Adipocyte (in vitro differentiated cells): Measurements from ENCODE around the gene PEPD.
A peak's percentile ranks its signal among the peaks of the same experiment; 100 is the strongest.
"Not testable (repeated sequence)": the region's sequence is repeated elsewhere in the genome, so short reads cannot be mapped to it uniquely, and the experiment has no call there.

ENCODE experiments used
- DNase-seq: peaks from one replicate; pipeline ENCODE4 v3.0.0-alpha.2; 2015; ENCODE audit warnings: low read depth
- H3K27me3 ChIP-seq: replicated peaks from 2 replicates; pipeline ENCODE4 v1.7.0; 2013; ENCODE audit warnings: mild to moderate bottlenecking, low read length, moderate library complexity; ENCODE audit not compliant: control insufficient read depth, insufficient read depth
- H3K36me3 ChIP-seq: 2 replicates; pipeline ENCODE4 v1.7.0; 2013; ENCODE audit warnings: low read length, mild to moderate bottlenecking, moderate library complexity; ENCODE audit not compliant: control insufficient read depth, insufficient read depth, severe bottlenecking
- H3K4me1 ChIP-seq: 2 replicates; pipeline ENCODE4 v1.7.0; 2013; ENCODE audit warnings: mild to moderate bottlenecking, low read length, moderate library complexity; ENCODE audit not compliant: control insufficient read depth, insufficient read depth
- H3K4me3 ChIP-seq: 2 replicates; pipeline ENCODE4 v1.7.0; 2013; ENCODE audit warnings: mild to moderate bottlenecking, low read length, moderate library complexity
- H3K9ac ChIP-seq: 2 replicates; pipeline ENCODE4 v1.7.0; 2013; ENCODE audit warnings: mild to moderate bottlenecking, low read length, moderate library complexity
- H3K9me3 ChIP-seq: 2 replicates; pipeline ENCODE4 v1.7.0; 2013; ENCODE audit warnings: mild to moderate bottlenecking, low read length, moderate library complexity; ENCODE audit not compliant: control insufficient read depth

The PEPD gene

DNA sequence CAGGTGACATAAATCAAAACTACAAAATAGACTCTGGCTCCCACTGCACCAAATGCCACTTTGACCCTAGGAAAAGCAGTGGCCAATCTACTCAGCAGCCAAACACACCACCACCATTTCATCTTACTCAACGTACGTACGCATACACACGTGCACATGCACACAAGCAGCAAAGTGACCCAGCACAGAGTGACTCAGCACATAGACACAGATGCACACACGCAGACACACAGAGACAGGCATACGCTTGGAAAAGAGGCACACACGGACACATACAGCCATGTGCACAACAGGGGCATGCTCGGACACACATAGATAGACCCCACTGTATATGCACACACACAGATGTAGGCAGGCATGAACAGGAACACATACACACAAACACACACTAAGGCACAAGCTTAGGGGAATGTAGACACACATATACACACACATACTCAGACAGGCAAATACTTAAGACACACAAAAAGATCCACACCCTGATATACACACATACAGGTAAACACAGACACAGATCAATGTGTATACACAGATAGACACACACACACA is 37.3 kb downstream of the PEPD start:
- Histone ChIP-seq H3K36me3 (peaks cover 9% of the 10 kb centered on the region), H3K4me1 (no peaks in the 10 kb centered on the region), H3K27me3 (no peaks in the 10 kb centered on the region), H3K4me3 (no peak overlapping the region), H3K9ac (no peak overlapping the region), H3K9me3 (peaks cover 15% of the 10 kb centered on the region)
- DNase-seq: no peak

- no peak for DNase-seq
Measured at GRCh38 chr19:33482476-33482875, 39.1 kb downstream of the PEPD start.

DNA sequence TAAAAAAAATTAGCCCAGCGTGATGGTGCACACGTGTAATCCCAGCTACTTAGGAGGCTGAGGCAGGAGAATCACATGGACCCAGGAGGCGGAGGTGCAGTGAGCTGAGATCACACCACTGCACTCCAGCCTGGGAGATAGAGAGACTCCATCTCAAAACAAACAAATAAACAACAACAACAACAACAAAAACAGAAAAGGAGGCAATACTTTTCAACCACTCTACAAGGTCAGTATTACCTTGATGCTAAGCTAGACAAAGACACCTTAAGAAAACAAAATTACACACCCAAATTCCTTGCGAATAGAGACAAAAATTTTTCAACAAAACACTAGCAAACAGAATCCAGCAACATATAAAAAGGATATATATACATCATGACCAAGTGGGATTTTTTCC is 39.7 kb downstream of the PEPD start:
- Histone ChIP-seq H3K9ac (no peak overlapping the region), H3K36me3 (peaks cover 23% of the 10 kb centered on the region), H3K27me3 (no peaks in the 10 kb centered on the region), H3K9me3 (peaks cover 25% of the 10 kb centered on the region), H3K4me1 (no peaks in the 10 kb centered on the region), H3K4me3 (no peak overlapping the region)
- DNase-seq: no peak

More at GRCh38 chr19:33482476-33482875, 39.1 kb downstream of the PEPD start:
- Histone ChIP-seq H3K36me3 (peaks cover 17% of the 10 kb centered on the region), H3K4me3 (no peak overlapping the region), H3K4me1 (no peaks in the 10 kb centered on the region), H3K27me3 (no peaks in the 10 kb centered on the region), H3K9me3 (peaks cover 25% of the 10 kb centered on the region), H3K9ac (no peak overlapping the region)

- not testable (repeated sequence) for H3K4me3 ChIP-seq, H3K9ac ChIP-seq, DNase-seq, H3K4me1 ChIP-seq, H3K27me3 ChIP-seq
- Histone ChIP-seq H3K9me3 (peaks cover 25% of the 10 kb centered on the region), H3K36me3 (peaks cover 38% of the 10 kb centered on the region)
Measured at GRCh38 chr19:33479570-33479969, 42.0 kb downstream of the PEPD start.

DNA sequence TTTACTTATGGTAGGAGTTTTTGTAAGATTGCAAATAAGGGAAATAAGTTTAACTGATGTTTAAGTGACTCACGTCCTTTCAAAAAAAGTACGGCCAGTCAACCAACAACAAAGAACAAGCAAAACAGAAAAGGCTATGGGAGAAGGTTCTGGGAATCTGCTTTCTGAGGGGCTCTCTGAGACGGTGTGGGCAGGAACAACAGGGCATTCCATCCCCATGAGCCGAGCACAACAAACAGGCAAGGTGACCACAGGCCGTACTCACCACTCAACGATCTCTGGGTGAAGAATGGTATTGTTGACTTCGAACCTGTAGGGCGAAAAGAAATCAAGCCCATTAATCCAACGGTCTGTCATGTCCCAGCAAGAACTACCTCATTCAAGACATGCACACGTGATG is 43.8 kb downstream of the PEPD start:
- Histone ChIP-seq H3K4me1 (no peaks in the 10 kb centered on the region), H3K27me3 (no peaks in the 10 kb centered on the region), H3K9me3 (peaks cover 19% of the 10 kb centered on the region), H3K9ac (no peak overlapping the region), H3K4me3 (no peak overlapping the region), H3K36me3 (peaks cover 38% of the 10 kb centered on the region)
- DNase-seq: no peak

GRCh38 chr19:33476151-33476707 is 45.4 kb downstream of the PEPD start:
- H3K27me3 ChIP-seq: no peaks in the 10 kb centered on the region
- no peak overlapping the region for H3K4me3 ChIP-seq
- no peak for DNase-seq
- peaks cover 14% of the 10 kb centered on the region for H3K9me3 ChIP-seq
- no peaks in the 10 kb centered on the region for H3K4me1 ChIP-seq
- peaks cover 38% of the 10 kb centered on the region for H3K36me3 ChIP-seq
- H3K9ac ChIP-seq: no peak overlapping the region

DNA sequence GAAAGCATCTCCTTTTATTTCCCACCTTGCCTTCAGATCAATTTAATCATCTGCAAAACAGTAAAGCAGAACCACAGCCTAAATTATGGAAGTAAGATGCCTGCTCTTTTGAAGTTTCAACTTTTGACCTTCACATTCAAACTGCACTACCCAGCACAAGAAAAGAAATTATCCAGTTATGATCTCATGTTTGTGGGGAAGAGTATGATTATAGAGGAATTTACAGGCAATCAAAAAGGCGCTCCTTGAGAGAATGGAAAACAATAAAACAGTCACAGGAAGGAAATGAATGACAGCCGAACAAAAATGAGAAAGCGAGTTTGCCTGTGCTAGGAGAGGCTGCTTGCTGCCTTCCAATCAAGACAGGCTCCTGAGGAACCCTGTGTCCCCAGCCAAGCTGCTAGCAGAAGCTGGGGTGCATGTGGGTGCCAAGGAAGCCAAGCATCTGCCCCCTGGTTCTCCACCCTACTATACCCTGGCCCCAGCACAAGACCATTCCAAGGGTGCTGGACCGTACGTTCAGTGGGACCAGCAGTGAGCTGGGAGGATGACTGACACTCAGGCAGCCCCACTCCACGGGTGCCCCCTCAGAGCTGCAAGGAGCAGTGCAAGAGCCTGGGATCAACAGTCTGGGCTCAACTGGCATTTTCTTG is 47.8 kb downstream of the PEPD start:
- peaks cover 4% of the 10 kb centered on the region for H3K9me3 ChIP-seq

DNA sequence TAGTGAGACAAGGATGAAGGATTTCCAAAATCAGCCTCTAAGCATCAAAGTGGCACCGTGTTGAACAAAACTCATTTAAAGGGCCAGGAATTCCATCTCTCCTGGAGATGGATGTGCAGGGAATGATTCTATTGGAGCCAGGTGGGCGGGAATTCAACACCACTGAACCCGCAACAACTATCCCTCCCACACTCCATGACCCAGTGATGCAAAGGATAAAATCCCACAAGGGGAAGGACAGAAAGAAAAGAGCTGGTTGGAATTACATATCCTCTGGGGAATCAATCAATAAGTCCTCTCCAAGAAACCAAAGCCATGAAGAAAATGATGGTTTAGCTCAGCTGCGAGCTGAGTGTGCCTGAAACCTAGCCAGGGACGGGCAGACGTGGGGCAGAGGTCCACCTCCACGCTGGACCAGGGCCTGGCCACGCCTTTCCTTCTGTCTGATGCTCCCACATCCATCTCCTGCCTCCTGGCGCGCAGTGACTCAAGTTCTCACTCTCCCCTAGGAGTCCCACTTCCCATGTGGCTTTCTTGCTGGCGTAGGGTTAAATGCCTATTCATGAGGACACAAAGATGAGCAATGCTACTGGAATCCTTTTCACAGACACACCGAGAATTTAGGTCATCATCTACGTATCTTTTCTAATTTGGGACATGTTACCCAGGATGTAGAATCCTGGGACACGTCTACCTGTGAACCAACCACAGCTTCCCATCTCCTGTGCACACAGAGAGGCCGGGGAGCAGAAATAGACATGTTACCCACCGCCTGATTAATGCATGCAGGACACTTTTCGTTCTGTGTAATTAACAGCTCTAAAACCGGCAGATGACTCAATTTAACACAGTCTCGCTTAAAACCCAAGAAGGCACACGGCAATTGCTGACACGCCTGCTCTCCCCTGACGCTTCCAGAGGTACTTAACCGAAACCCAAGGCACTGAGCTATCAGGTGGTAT is 48.6 kb downstream of the PEPD start:
- H3K4me3 ChIP-seq: no peak overlapping the region
- DNase-seq: peak; percentile 63
- H3K36me3 ChIP-seq: peaks cover 31% of the 10 kb centered on the region
- no peaks in the 10 kb centered on the region for H3K27me3 ChIP-seq
- no peaks in the 10 kb centered on the region for H3K4me1 ChIP-seq
- H3K9ac ChIP-seq: no peak overlapping the region
- no peaks in the 10 kb centered on the region for H3K9me3 ChIP-seq

More for the DNA sequence above, 47.8 kb downstream of the PEPD start:
- H3K9ac ChIP-seq: no peak overlapping the region
- peak; percentile 38 for DNase-seq
- H3K4me3 ChIP-seq: no peak overlapping the region
- no peaks in the 10 kb centered on the region for H3K4me1 ChIP-seq
- H3K27me3 ChIP-seq: no peaks in the 10 kb centered on the region
- peaks cover 34% of the 10 kb centered on the region for H3K36me3 ChIP-seq

DNA sequence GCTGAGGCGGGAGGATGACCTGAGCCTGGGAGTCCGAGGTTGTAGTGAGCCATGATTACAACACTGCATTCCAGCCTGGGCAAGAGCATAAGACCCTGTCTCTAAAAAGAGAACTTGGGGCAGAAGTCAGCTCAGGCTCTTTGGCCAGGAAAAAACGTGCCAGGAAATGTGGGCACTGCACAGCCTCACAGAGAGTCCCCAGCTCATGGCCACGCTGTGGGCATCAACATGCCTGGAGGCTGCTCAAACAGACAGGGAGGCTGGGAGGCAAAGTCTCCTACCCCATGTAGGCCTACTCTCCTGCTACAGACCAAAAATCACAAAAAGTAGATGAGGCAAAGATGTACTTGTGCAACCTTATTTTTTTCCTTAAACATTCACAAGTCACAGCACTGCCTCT is 49.4 kb downstream of the PEPD start:
- Histone ChIP-seq H3K36me3 (peaks cover 24% of the 10 kb centered on the region), H3K4me3 (no peak overlapping the region), H3K4me1 (no peaks in the 10 kb centered on the region), H3K9ac (no peak overlapping the region), H3K27me3 (no peaks in the 10 kb centered on the region), H3K9me3 (no peaks in the 10 kb centered on the region)
- no peak for DNase-seq

DNA sequence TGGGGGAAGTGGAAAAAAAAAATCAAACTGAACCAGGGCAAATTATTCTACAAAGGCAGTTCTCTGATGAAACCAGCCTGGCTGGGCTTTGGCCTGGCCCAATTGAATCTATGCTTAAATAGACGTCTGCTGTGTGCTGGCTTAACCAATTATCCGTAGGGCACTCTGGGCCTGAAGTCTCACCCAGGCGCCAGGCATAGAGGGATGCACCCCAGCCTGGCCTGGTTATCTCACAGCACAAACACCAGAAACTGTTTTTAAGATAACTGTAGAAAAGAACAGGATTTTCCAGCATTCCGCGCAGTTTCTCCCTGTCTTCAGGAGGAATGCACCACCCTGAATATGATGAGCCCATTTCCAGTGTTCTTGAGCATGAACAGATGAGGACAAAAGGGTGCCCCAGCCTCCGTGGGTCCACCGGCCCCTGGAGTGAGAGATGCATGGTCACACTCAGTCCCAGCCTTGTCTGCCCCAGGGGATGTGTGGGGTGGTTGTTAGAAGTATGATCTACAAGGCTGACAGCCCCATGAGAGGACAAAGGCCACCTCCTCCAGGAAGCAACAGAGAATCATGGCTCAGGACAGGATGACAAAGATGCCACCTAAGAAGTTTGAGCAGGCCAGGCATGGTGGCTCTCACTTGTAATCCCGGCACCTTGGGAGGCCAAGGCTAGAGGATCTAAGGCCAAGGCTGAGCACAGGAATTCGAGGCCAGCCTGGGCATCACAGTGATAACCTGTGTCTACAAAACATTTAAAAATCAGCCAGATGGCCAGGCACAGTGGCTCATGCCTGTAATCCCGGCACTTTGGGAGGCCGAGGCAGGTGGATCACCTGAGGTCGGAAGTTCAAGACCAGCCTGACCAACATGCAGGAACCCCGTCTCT is 50.2 kb downstream of the PEPD start:
- no peaks in the 10 kb centered on the region for H3K27me3 ChIP-seq
- no peaks in the 10 kb centered on the region for H3K4me1 ChIP-seq
- no peak overlapping the region for H3K4me3 ChIP-seq
- no peak for DNase-seq
- no peak overlapping the region for H3K9ac ChIP-seq
- no peaks in the 10 kb centered on the region for H3K9me3 ChIP-seq
- peaks cover 19% of the 10 kb centered on the region for H3K36me3 ChIP-seq
